Iris pigment epithelial cell (primary cell): ENCODE data around the gene TUT1.
"Not testable (repeated sequence)": the region's sequence is repeated elsewhere in the genome, so short reads cannot be mapped to it uniquely, and the experiment has no call there.

ENCODE experiments used
- DNase-seq: peaks from one replicate; pipeline ENCODE4 v3.0.0-alpha.2; 2011; ENCODE audit warnings: low read depth

Gene TUT1

GRCh38 chr11:62578541-62578940 is 12.8 kb downstream of the TUT1 start:
- no peak for DNase-seq

GRCh38 chr11:62577046-62577714 is 14.1 kb downstream of the TUT1 start:
- DNase-seq, result peak; percentile 63

- DNase-seq, result no peak
Measured at GRCh38 chr11:62575837-62576236, 15.5 kb downstream of the TUT1 start.

- no peak for DNase-seq
Measured at GRCh38 chr11:62575156-62575555, 16.2 kb downstream of the TUT1 start.

GRCh38 chr11:62574363-62575071 is 16.8 kb downstream of the TUT1 start:
- no peak for DNase-seq

GRCh38 chr11:62573592-62574362 is 17.5 kb downstream of the TUT1 start, which contains the start of gene EEF1G:
Gene EEF1G (minus strand): TSS chr11:62573891. CDS start chr11:62573842, 49 bp downstream.
- DNase-seq, result peak; percentile 100

- DNase-seq, result no peak
Measured at GRCh38 chr11:62573006-62573591, 18.2 kb downstream of the TUT1 start.

- no peak for DNase-seq
Measured at GRCh38 chr11:62572431-62572830, 18.9 kb downstream of the TUT1 start.

- not testable (repeated sequence) for DNase-seq
Measured at GRCh38 chr11:62571493-62571892, 19.8 kb downstream of the TUT1 start.

- not testable (repeated sequence) for DNase-seq
Measured at GRCh38 chr11:62570903-62571302, 20.4 kb downstream of the TUT1 start.

- DNase-seq, result no peak
Measured at GRCh38 chr11:62569611-62570010, 21.7 kb downstream of the TUT1 start.

GRCh38 chr11:62567018-62567633 is 24.2 kb downstream of the TUT1 start:
- no peak for DNase-seq

- no peak for DNase-seq
Measured at GRCh38 chr11:62566247-62566646, 25.1 kb downstream of the TUT1 start.

GRCh38 chr11:62565100-62565802 is 26.1 kb downstream of the TUT1 start:
- no peak for DNase-seq

GRCh38 chr11:62561677-62562230 is 29.6 kb downstream of the TUT1 start:
- DNase-seq, result not testable (repeated sequence)

- peak; percentile 99 for DNase-seq
Measured at GRCh38 chr11:62560566-62561103, 30.7 kb downstream of the TUT1 start.

GRCh38 chr11:62559626-62560025 is 31.7 kb downstream of the TUT1 start:
- DNase-seq, result not testable (repeated sequence)

GRCh38 chr11:62559204-62559603 is 32.1 kb downstream of the TUT1 start:
- DNase-seq, result no peak

GRCh38 chr11:62558669-62559068 is 32.7 kb downstream of the TUT1 start:
- DNase-seq, result no peak

GRCh38 chr11:62556875-62557631 is 34.3 kb downstream of the TUT1 start:
- no peak for DNase-seq
